Measurements from ENCODE around the gene KCNA3.

Gene KCNA3

DNA sequence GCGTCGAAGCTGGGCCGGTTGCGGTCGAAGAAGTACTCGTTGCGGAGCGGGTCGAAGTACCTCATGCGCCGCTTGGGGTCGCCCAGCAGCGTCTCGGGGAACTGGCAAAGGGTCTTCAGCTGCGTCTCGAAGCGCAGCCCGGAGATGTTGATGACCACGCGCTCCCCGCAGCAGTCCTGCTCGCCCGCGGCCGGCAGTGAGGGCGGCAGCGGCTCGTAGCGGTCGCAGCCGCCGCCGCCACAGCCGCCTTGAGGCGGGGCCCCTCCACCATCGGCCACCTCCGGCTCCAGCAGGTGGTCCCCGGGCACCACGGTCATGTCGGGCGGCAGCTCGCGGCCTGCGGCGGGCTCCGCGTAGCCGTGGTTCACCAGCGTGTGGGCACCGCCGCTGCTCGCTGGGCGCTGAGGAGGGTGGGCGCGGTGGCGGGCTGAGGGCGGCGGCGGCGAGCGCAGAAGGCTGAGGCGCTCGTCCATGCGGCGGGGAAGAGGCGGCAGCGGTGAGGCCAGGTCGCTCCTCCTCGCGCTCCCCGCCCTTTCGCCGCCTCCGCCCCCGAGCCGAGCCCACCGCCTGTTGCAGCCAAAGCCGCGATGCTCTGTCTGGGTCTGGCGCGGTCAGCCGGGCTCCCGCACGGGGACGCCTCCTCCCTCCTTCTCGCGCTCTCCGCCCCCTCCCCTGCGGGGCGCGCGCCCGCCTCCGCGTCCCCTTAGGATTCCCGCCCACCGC lies at the start of gene KCNA3:
Gene KCNA3, minus strand, starts transcription at position 604 of the 723 bp plus-strand sequence. Its CDS starts 131 bp downstream, at position 473.
- peak in 2 of 3 donors; percentile 37 to 47 for DNase-seq (ENCODE audit: low read depth in 3 of 3, low spot score in 1 of 3)

DNA sequence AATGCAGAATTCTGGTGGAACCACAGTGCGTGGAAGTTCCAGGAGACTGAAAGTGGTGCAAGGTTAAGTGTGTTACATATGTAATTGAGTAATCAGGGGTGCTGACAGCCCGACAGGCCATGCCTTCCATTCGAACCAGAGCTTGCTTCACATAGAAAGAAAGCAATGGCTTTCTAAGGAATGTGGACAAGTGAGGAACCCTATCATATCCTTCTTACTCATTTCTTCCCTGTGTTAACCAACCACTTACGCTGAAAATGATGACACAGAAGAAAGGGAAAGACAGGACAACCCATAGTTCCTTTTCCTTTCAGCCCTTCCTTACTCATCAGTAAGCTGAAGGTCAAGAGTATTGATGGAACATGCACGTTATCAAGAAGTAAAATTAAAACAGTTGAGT lies 48.1 kb upstream of the KCNA3 start:
- DNase-seq (ENCODE audit: low read depth in 3 of 3, low spot score in 1 of 3) = no peak

DNA sequence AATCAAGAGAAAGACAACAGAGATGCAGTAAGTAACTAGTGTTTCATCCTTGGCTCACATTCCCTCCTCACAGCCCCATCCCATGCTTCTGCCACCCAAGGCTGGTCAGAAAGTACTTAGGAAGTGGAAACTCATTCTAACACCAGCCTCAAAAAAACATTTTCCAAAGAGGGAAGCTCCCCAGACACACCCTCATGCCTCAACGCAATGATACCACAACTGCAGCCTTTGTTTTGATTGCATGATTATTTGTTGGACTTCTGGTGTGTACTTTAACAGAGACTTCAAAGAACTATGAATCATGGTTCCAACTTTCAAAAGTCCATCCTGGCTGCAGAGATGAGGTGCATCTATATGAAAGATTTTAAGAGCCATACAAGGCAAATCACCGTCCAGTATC lies 45.2 kb upstream of the KCNA3 start:
- no peak for DNase-seq (ENCODE audit: low read depth in 3 of 3, low spot score in 1 of 3)

DNA sequence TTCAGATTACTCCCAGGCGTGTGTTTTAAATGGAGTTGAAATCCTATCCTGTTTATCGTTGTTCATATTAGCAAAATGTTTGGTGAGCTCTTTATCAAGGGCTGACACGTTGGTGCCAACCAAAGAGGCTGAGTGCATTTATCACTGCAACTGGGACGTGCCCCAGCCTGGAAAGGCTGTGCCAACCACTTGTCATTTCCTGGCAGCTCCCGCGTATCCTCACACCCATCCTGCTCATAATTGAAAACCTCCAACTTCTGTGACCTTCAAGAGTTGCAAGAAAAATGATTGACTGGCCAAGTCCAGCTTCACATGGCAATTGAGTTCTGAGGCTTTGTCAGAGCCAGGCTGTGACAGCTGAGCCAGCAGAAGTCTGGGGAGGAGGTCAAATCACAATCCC lies 43.7 kb upstream of the KCNA3 start:
- no peak for DNase-seq (ENCODE audit: low read depth in 3 of 3, low spot score in 1 of 3)

DNA sequence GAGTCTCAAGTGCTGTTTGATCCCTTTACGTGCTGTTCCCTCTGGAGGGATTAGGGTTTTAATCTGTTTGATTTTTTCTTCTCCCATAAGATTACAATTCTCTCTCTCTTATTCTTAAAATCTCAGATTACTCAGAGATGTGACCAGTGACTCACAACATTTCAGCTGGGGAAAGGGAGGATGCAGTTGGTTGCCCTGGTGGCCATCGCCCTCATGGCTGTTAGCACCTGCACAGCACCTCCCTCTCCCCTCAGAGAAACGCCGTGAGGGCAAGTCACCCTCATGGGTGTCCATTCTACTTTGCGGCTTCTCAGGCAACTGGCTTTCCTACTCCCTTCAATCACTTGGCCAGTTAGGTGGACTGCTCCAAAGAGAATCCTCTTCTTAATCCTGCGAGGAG lies 42.4 kb upstream of the KCNA3 start:
- DNase-seq (ENCODE audit: low read depth in 3 of 3, low spot score in 1 of 3) = no peak

DNA sequence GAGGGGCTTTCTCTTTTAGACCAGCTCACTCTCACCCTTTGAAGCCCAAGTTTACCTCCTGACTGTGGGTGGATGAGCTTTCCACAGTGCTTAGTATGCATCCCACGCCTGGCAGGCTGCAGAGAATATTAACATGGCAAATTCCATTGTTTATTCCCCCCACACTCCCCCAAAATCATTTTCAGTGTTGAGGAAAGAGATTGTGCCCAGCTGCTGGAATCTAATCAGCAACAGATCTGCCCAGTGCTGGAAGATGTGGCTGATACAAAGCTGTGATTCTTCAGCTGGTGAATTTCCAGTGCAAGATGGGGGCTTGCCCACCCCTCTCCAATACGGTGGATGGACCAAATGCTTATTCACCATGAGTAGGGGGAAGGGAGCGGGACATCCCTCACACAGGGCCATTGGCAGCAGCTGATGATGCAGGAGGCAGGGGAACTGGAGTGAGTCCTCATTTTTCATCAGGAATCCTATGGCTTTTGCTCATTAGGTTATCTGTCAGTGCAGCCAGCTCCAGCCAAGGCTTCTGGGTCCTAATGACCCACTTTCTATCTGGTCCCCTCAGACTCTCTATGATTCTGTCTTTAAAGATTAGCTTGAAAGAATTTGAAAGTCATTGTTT lies 39.7 kb upstream of the KCNA3 start:
- DNase-seq (ENCODE audit: low read depth in 3 of 3, low spot score in 1 of 3) = no peak

DNA sequence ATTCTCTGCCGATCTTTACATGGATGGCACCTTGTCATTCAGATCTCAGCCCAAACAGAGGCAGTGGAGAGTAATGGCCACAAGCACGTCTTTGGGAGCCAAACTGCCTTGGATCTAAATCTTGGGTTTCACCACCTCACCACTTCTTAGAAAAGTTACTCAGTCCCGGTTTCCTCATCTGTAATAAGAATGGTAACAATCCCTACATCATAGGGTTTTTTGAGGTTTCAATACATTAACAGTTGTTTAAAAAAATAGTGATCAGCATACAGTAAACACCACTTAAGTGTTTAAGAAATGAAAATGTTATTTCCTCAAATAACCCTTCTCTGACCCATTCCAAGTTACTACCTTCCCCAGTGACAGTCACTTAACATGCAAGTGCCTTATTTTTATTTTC lies 38.5 kb upstream of the KCNA3 start:
- DNase-seq (ENCODE audit: low read depth in 3 of 3, low spot score in 1 of 3) = no peak

DNA sequence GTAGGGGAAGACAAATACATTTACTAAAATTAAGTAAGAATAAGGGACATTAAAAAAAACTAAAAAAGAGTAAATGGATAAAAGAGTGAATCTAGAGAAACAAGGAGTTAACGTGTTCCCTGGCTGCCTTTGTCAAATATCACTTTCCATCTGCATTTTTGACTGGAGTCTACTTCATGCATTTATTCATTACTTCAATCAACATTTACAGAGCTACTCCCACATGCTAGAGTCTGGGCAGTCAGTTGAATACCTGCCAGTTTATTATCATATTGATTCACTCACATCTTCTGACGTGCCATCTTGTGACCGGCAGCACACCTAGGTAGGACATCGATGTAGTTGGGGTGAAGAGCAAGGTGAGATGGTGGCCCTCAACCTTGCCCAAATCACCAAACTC lies 35.6 kb upstream of the KCNA3 start:
- DNase-seq (ENCODE audit: low read depth in 3 of 3, low spot score in 1 of 3) = no peak

DNA sequence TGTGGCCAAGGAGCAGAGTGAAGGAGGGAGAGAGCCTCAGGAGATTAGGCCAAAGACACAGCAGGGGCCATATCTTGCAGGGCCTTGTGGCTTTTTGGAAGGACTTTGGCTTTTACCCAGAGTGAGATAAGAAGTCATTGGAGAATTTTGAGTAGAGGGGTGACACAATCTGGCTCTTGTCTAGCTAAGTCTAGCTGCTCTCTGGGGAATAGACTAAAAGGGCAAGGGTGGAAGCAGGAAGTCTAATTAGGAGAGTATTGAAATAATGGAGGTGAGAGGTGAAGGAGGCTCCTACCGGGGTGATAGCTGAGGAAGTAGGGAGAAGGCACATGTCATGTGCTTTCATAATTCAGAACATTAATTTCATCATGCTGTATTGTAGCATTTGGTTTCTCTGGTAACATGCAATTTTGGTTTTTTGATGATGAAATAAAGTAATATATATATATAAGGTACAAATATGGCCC lies 34.3 kb upstream of the KCNA3 start:
- no peak for DNase-seq (ENCODE audit: low read depth in 3 of 3, low spot score in 1 of 3)

DNA sequence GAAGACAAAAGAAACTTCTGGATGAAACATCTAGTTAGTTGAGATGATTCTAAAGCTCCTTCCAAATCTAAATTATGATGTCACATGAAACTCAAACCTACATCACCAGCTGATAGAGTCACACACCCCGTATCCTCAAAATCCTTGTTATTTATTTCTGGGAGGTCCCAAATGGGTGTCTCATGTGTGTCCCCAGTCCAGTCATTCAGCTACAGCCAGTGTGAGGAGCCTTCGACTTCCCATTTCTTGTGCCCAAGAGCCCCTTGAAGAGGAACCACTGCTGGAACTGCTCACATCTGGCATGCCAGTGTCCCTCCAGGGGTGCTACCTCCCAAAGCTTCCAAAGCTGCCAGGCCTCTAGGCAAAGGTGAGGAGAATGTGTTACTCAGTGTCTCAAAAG lies 32.5 kb upstream of the KCNA3 start:
- DNase-seq (ENCODE audit: low read depth in 3 of 3, low spot score in 1 of 3) = no peak

DNA sequence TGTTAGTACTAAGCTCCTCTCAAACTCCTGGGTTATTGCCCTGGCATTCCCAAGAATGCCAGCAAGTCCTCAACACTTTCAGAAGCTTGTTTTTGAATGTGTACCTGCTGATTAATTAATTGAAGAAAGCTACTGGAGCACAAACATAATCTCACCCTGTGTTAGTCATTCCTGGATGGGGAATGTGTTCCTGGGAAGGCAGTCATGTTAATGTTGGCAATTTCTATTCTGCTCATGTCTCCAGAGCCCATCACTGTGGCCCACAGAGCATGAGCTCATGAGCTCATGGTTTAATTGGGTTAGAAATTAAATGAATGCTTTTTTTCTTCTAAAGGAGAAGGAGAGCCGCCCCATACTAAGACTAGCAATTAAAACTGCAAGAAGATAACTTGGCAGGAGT lies 31.9 kb upstream of the KCNA3 start:
- DNase-seq (ENCODE audit: low read depth in 3 of 3, low spot score in 1 of 3) = no peak

DNA sequence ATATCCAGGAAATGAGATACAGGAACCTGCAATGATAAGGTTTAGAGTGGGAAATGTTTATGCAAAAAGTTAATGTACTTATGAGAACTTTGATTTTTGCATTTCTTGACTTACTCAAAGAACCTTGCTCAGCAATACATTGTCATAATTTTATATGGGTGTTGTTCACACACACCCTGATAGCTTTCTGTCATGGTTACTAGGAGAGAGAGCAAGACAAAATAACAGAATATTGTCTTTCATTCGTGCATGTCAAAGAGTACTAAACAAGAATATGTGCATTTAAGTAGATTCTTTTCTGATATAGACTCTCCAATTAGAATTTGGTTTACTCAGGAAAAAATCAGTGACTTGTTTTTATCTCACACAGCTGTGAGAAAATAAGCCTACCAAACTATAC lies 27.5 kb upstream of the KCNA3 start:
- DNase-seq (ENCODE audit: low read depth in 3 of 3, low spot score in 1 of 3) = no peak

DNA sequence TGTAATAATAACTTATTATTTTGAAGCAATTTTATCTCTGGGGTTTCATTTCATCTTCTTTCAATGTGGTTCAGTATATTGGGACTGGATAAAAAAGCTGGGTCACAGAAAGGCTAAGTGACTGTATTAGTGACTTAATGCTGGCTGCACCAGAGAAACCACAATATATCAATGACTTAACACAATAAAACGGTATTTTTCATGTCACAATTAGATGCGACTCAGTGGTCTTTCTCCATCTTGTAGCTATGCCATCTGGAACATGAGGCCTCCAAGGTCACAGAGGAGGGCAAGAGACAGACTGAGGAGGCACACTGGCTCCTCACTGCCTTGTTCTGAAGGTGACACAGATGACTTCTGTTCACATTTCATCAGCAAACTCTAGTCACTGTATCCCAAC lies 26.0 kb upstream of the KCNA3 start:
- no peak for DNase-seq (ENCODE audit: low read depth in 3 of 3, low spot score in 1 of 3)

DNA sequence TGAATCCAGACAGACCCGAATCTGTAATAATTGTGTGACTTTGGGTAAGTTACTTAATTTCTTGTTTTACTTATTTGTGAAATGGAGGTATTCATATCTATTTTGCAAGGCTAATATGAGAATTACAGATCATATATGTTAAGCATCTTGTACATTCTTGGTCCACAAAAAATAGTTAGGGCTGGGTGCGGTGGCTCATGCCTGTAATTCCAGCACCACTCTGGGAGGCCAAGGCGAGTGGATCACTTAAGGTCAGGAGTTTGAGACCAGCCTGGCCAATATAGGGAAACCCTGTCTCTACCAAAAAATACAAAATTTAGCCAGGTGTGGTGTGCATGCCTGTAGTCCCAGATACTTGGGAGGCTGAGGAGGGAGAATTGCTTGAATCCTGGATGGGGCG lies 22.9 kb upstream of the KCNA3 start:
- DNase-seq (ENCODE audit: low read depth in 3 of 3, low spot score in 1 of 3) = no peak

DNA sequence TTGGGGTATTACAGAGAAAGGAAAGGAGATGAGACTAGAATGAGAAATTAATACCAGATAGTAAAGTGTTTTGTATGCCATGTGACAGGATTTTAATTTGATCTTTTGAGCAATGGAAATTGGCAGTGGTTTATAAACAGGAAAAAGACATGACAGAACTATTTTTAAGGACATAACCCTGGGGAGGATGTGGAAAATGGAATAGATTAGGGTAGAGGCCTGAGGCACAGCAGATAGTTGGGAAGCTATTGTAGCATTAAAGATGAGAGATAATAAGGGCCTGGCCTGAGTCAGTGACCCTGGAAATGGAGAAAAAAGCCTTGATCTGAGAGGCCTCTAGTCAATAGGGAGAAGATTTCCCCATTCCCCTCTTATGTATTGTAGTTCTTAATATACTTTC lies 22.1 kb upstream of the KCNA3 start:
- no peak for DNase-seq (ENCODE audit: low read depth in 3 of 3, low spot score in 1 of 3)

DNA sequence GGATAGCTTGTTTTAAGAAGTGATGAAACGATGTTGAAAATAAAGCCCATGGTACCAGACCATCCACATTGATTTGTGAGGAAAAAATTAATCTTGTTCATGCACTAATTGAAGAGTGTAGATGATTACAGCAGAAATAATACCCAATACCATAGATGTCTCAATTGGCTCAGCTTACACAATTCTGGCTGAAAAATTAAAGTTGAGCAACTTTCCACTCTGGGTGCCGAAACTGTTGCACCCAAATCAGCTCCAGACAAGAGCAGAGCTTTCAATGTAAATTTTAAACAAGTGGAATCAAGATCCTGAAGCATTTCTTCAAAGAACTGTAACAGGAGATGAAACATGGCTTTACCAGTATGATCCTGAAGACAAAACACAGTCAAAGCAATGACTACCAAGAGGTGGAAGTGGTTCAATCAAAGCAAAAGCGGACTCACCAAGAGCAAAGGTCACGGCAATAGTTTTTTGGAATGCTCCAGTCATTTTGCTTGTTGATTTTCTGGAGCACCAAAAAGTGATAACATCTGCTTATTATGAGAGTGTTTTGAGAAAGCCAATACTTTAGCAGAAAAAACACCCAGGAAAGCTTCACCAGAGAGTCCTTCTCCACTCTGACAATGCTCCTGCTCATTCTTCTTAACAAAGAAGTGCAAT lies 16.1 kb upstream of the KCNA3 start:
- DNase-seq (ENCODE audit: low read depth in 3 of 3, low spot score in 1 of 3) = no peak

DNA sequence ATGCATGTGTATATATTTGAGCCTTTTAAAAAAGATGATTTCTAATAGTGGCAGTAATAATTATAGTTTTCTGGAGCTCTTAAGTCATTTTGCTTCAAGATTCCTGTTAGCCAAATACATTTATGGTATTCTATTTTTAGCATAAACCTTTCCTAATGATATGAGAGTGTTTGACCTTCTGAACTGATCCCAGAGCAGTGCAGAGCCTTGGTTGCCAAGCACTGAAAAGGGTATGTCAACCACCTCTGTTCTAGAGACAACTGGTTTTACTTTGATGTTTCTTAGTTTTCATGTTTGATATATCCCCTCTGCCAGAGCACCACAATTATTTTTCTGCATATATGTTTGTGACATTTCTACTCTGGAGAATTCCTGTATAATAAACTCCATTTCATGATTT lies 15.1 kb upstream of the KCNA3 start:
- DNase-seq (ENCODE audit: low read depth in 3 of 3, low spot score in 1 of 3) = no peak

DNA sequence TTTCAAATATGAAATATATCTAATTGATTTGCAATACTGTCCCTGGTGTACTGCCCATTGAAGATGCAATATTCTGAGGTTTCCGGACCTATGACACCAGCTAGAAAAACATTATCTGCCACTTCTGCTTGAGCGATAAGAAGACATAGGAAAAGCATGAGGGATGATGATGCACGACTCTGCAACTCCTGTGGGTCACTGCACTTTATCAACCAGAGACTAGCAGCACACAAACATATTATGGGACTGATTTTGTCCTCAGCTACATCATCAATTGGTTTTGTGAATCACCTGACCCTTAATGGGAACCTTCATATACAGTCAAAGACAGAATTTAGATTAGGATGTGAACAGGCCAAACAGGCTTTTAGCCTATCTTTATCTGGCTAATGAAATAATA lies 13.8 kb upstream of the KCNA3 start:
- no peak for DNase-seq (ENCODE audit: low read depth in 3 of 3, low spot score in 1 of 3)

DNA sequence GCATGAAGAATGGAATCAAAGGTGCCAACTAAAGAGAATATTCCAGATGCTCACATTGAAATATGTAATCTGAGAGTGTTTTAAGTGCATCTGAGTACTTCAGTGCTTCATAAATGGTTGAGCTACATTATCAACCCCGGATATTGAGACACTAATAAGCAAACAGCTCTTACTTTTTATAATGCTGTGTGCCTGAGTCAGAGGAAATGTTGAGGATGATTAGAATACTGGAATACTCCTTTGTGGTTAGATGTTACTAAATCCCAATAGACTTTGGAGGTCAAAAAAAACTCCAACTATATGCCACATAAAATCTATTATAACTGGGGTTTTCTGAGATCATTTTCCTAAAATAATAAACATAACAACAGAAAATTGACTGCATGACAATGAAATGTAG lies 12.5 kb upstream of the KCNA3 start:
- no peak for DNase-seq (ENCODE audit: low read depth in 3 of 3, low spot score in 1 of 3)

DNA sequence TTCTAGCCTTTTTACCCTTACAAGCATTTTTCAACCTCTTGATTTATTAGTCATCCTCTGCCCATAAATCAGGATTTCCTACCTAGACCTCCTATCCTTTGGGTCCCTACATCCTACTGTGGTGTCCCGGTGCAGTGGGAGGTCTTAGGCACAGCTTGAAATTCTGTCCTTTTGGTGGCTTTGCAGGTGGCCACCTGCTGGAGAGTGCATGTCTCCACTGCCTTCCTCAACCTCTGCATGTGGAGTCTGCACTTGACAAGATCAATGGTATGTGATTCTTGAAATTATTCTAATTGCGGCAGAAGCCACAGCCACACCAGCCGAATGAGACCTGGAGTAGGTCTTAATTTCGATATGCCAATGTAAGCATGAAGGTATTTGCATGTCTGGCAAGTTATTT lies 11.4 kb upstream of the KCNA3 start:
- no peak for DNase-seq (ENCODE audit: low read depth in 3 of 3, low spot score in 1 of 3)

DNA sequence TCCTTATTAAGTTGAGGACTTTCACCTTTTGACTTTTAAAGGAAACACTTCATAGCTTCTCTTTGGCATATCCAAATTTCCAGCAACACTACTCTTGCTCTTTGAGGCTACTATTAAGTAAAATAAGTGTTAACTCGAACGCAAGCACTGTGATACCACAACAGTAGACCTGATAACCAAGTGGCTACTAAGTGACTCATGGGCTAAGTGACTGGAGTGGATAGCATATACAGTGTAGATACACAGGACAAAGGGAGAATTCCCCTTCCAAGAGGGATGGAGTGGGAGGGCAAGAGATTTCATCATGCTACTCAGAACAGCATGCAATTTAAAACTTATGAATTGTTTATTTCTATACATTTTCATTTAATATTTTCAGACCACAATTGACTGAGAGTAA lies 9.8 kb upstream of the KCNA3 start:
- DNase-seq (ENCODE audit: low read depth in 3 of 3, low spot score in 1 of 3) = no peak

DNA sequence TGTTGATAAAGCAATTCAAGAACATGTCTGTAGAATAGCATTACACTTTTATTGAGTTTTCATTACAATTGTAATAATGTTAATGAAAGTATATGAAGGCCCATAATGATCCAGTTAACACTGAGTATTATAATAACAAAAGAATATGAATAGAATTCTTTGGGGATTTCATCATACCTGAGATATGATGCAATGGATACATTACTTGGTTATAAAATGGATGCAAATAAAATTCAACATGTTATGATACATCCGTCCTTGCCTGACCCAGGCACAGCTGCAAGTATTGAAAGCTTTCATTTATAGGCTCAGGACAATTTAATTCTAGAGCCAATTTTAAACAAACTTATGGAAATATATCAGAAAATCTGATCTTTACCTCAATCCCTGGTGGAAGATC lies 8.2 kb upstream of the KCNA3 start:
- no peak for DNase-seq (ENCODE audit: low read depth in 3 of 3, low spot score in 1 of 3)

Measured in stimulated activated CD4-positive, alpha-beta T cell treated with anti-CD3 and anti-CD28 coated beads, TNF-alpha, amount 100 ng/mL, for 1 hour (primary cell).